ENCODE results near the gene TRPV4.
A peak's percentile ranks its signal among the peaks of the same experiment; 100 is the strongest.

TRPV4 gene

GRCh38 chr12:109811624-109811995, 21.6 kb downstream of the TRPV4 start:
- ATAC-seq (no peak), DNase-seq (no peak)
- Mint-ChIP-seq H3K4me1 (no peaks in the 10 kb centered on the region), H3K36me3 (ENCODE audit: low read depth) (no peaks in the 10 kb centered on the region), H3K9me3 (no peaks in the 10 kb centered on the region), H3K27me3 (no peaks in the 10 kb centered on the region), H3K4me3 (no peak overlapping the region), H3K27ac (no peak overlapping the region)

GRCh38 chr12:109810954-109811623, 22.1 kb downstream of the TRPV4 start:
- DNase-seq, result no peak
- Mint-ChIP-seq H3K9me3 (no peaks in the 10 kb centered on the region), H3K27ac (no peak overlapping the region), H3K36me3 (ENCODE audit: low read depth) (no peaks in the 10 kb centered on the region), H3K27me3 (no peaks in the 10 kb centered on the region), H3K4me1 (no peaks in the 10 kb centered on the region), H3K4me3 (no peak overlapping the region)
- ATAC-seq, result no peak

GRCh38 chr12:109808876-109809646, 24.1 kb downstream of the TRPV4 start:
- DNase-seq (no peak), ATAC-seq (no peak)
- no peaks in the 10 kb centered on the region for H3K27me3 Mint-ChIP-seq
- H3K9me3 Mint-ChIP-seq, result no peaks in the 10 kb centered on the region
- no peak overlapping the region for H3K27ac Mint-ChIP-seq
- H3K4me1 Mint-ChIP-seq, result no peaks in the 10 kb centered on the region
- H3K4me3 Mint-ChIP-seq, result no peak overlapping the region
- no peaks in the 10 kb centered on the region for H3K36me3 Mint-ChIP-seq (ENCODE audit: low read depth)

GRCh38 chr12:109807954-109808643, 25.1 kb downstream of the TRPV4 start:
- H3K4me1 Mint-ChIP-seq, result no peaks in the 10 kb centered on the region
- H3K27me3 Mint-ChIP-seq, result no peaks in the 10 kb centered on the region
- no peaks in the 10 kb centered on the region for H3K36me3 Mint-ChIP-seq (ENCODE audit: low read depth)
- H3K27ac Mint-ChIP-seq, result no peak overlapping the region
- ATAC-seq, result no peak
- H3K9me3 Mint-ChIP-seq, result no peaks in the 10 kb centered on the region
- H3K4me3 Mint-ChIP-seq, result no peak overlapping the region
- DNase-seq, result no peak

GRCh38 chr12:109804820-109805761, 28.1 kb downstream of the TRPV4 start:
- peak; percentile 65 for ATAC-seq
- Mint-ChIP-seq H3K27ac (no peak overlapping the region), H3K9me3 (no peaks in the 10 kb centered on the region), H3K4me3 (no peak overlapping the region), H3K36me3 (ENCODE audit: low read depth) (no peaks in the 10 kb centered on the region), H3K4me1 (no peaks in the 10 kb centered on the region), H3K27me3 (no peaks in the 10 kb centered on the region)
- peak; percentile 67 for DNase-seq

GRCh38 chr12:109803678-109804077, 29.5 kb downstream of the TRPV4 start:
- DNase-seq (no peak), ATAC-seq (no peak)
- H3K36me3 Mint-ChIP-seq (ENCODE audit: low read depth), result no peaks in the 10 kb centered on the region
- no peak overlapping the region for H3K27ac Mint-ChIP-seq
- no peaks in the 10 kb centered on the region for H3K4me1 Mint-ChIP-seq
- H3K4me3 Mint-ChIP-seq, result no peak overlapping the region
- H3K9me3 Mint-ChIP-seq, result no peaks in the 10 kb centered on the region
- H3K27me3 Mint-ChIP-seq, result no peaks in the 10 kb centered on the region

- DNase-seq (no peak), ATAC-seq (no peak)
- Mint-ChIP-seq H3K4me3 (no peak overlapping the region), H3K4me1 (no peaks in the 10 kb centered on the region), H3K27ac (no peak overlapping the region), H3K27me3 (no peaks in the 10 kb centered on the region), H3K36me3 (ENCODE audit: low read depth) (no peaks in the 10 kb centered on the region), H3K9me3 (no peaks in the 10 kb centered on the region)
Measured at GRCh38 chr12:109802828-109803227, 30.4 kb downstream of the TRPV4 start.

GRCh38 chr12:109800536-109800935, 32.7 kb downstream of the TRPV4 start:
- DNase-seq (no peak), ATAC-seq (no peak)
- H3K4me3 Mint-ChIP-seq, result no peak overlapping the region
- no peaks in the 10 kb centered on the region for H3K9me3 Mint-ChIP-seq
- peaks cover 1% of the 10 kb centered on the region for H3K27me3 Mint-ChIP-seq
- no peak overlapping the region for H3K27ac Mint-ChIP-seq
- H3K4me1 Mint-ChIP-seq, result no peaks in the 10 kb centered on the region
- no peaks in the 10 kb centered on the region for H3K36me3 Mint-ChIP-seq (ENCODE audit: low read depth)

- H3K4me1 Mint-ChIP-seq, result no peaks in the 10 kb centered on the region
- DNase-seq (no peak), ATAC-seq (no peak)
- H3K27ac Mint-ChIP-seq, result no peak overlapping the region
- peaks cover 2% of the 10 kb centered on the region for H3K27me3 Mint-ChIP-seq
- H3K4me3 Mint-ChIP-seq, result no peak overlapping the region
- no peaks in the 10 kb centered on the region for H3K9me3 Mint-ChIP-seq
- H3K36me3 Mint-ChIP-seq (ENCODE audit: low read depth), result no peaks in the 10 kb centered on the region
Measured at GRCh38 chr12:109798691-109799090, 34.5 kb downstream of the TRPV4 start.

- Mint-ChIP-seq H3K9me3 (no peaks in the 10 kb centered on the region), H3K36me3 (ENCODE audit: low read depth) (no peaks in the 10 kb centered on the region), H3K4me1 (no peaks in the 10 kb centered on the region), H3K27me3 (peaks cover 4% of the 10 kb centered on the region), H3K27ac (no peak overlapping the region), H3K4me3 (no peak overlapping the region)
- ATAC-seq (no peak), DNase-seq (no peak)
Measured at GRCh38 chr12:109797905-109798669, 35.1 kb downstream of the TRPV4 start.

GRCh38 chr12:109796057-109796456, 37.1 kb downstream of the TRPV4 start:
- H3K27ac Mint-ChIP-seq, result no peak overlapping the region
- peaks cover 8% of the 10 kb centered on the region for H3K27me3 Mint-ChIP-seq
- no peaks in the 10 kb centered on the region for H3K9me3 Mint-ChIP-seq
- H3K36me3 Mint-ChIP-seq (ENCODE audit: low read depth), result no peaks in the 10 kb centered on the region
- DNase-seq (no peak), ATAC-seq (no peak)
- no peaks in the 10 kb centered on the region for H3K4me1 Mint-ChIP-seq
- no peak overlapping the region for H3K4me3 Mint-ChIP-seq

- Mint-ChIP-seq H3K4me1 (no peaks in the 10 kb centered on the region), H3K4me3 (no peak overlapping the region), H3K27ac (no peak overlapping the region), H3K27me3 (peaks cover 8% of the 10 kb centered on the region), H3K9me3 (no peaks in the 10 kb centered on the region), H3K36me3 (ENCODE audit: low read depth) (no peaks in the 10 kb centered on the region)
- ATAC-seq, result no peak
- DNase-seq, result no peak
Measured at GRCh38 chr12:109795023-109795422, 38.2 kb downstream of the TRPV4 start.

- DNase-seq, result no peak
- Mint-ChIP-seq H3K27me3 (peaks cover 8% of the 10 kb centered on the region), H3K9me3 (no peaks in the 10 kb centered on the region)
Measured at GRCh38 chr12:109793826-109794501, 39.2 kb downstream of the TRPV4 start.

More at GRCh38 chr12:109793826-109794501, 39.2 kb downstream of the TRPV4 start:
- H3K4me1 Mint-ChIP-seq, result no peaks in the 10 kb centered on the region
- no peak overlapping the region for H3K4me3 Mint-ChIP-seq
- H3K27ac Mint-ChIP-seq, result no peak overlapping the region
- H3K36me3 Mint-ChIP-seq (ENCODE audit: low read depth), result no peaks in the 10 kb centered on the region
- no peak for ATAC-seq
